GM12872 (cell line): ENCODE results near the gene TEX35.

Experiments used
- TF ChIP-seq, protein P1 (sequence below): IDR thresholded peaks from 3 replicates; pipeline ENCODE4 v1.5.1; 2011; ENCODE audit warnings: low read depth, mild to moderate bottlenecking, low read length, moderate library complexity; ENCODE audit not compliant: insufficient read depth

The TEX35 gene

DNA sequence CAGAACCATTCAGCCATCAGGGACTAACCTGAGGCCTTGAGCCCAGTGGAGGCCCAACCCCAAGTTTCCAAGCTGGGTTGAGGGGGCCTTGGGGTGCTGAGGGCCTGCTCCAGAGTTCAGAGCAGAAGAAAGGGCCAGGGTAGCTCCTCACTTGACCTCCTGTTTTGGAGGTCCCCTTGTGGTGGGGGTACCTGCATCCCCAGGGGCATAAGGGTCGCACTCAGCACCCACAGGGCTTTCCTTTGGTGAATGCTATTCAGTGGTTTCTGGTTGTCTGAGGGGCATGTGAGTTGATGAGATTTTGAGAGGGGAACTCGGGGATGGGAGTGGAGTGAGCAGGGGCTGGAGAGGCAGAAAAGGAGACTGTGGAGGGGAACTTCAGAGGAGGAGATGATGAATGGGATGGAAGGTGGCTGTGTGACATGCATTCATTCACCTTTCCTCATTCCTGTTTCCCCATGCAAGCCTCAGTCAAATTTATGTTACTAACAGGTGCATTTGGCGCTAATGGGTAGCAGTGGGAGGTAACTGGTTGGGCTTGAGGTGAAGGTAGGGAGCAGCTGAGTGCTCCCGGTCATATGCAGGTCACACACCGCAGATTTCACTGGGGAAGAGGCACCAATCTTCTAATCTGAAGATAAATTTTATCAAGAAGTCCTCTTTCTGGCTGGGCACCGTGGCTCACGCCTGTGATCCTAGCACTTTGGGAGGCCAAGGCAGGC is 50.4 kb downstream of the TEX35 start:
- TF ChIP-seq, protein P1, sequence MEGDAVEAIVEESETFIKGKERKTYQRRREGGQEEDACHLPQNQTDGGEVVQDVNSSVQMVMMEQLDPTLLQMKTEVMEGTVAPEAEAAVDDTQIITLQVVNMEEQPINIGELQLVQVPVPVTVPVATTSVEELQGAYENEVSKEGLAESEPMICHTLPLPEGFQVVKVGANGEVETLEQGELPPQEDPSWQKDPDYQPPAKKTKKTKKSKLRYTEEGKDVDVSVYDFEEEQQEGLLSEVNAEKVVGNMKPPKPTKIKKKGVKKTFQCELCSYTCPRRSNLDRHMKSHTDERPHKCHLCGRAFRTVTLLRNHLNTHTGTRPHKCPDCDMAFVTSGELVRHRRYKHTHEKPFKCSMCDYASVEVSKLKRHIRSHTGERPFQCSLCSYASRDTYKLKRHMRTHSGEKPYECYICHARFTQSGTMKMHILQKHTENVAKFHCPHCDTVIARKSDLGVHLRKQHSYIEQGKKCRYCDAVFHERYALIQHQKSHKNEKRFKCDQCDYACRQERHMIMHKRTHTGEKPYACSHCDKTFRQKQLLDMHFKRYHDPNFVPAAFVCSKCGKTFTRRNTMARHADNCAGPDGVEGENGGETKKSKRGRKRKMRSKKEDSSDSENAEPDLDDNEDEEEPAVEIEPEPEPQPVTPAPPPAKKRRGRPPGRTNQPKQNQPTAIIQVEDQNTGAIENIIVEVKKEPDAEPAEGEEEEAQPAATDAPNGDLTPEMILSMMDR = no peak

DNA sequence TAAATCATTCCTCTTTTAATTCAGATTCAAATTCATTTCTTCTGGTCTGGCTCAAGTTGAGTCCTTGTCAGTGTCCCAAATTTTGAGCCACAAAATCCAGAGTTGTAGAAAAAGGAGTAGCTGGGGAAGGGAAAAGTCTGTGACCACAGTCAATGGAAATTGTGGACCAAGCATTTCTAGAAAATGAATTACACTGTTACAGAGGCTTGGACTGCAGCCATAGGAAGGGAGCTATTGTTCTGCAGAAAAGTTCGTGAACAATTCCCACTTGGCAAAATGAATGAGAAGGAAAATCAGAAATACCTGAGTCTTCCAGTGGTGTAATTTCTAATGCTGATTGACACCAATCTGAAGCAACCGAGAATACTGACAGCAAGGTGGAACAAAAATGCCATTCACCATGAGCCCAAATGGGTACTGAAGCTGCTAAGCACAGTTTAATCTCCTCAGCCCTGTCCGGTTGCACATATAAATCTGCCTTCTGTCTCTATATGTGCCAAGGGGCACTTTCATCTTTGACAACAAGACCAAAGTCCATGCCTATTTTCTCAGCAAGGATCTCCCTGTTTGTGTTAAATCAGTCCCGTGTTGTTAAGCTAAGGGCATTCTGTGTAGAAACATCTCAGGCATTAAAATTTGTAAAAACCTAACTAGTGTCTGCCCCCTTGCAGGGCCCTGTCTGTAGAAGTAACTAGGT is 51.3 kb downstream of the TEX35 start:
- TF ChIP-seq, protein P1 = no peak

DNA sequence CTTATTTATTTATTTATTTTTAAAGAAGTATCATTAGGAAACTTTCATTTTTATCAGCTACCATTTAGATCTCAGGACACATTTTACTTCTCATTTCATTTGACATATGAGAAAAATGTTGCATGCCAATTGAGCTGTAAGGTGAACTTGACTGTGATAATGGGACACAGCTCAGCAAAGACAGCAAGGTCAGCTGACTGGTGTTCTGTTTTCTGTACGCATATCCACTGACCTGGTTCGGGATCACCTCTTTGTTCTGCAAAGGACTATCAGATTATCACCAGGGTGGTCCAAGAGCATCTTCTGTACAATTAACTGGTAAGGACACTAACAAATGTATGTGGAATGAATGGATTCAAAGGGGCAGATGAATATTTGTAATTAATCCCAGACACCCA is 51.9 kb downstream of the TEX35 start:
- TF ChIP-seq, protein P1 = no peak

DNA sequence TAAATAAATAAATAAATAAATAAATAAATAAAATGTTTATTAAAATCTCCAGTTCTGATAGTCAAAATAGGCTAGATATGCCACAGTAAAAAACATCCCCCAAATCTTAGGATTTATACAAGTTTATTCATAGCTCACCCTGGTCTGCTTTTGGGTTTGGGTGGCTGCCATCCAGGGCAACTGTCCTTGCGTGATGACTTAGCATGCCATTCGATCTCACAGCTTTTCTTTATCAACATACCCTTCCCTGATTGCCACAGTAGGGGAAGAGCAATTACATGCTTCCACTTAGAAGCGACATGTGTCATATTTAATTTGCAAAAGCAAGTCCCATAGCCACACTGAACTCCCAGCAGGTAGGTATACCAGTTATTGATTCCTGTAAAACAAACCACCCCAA is 52.7 kb downstream of the TEX35 start:
- TF ChIP-seq, protein P1 = no peak

DNA sequence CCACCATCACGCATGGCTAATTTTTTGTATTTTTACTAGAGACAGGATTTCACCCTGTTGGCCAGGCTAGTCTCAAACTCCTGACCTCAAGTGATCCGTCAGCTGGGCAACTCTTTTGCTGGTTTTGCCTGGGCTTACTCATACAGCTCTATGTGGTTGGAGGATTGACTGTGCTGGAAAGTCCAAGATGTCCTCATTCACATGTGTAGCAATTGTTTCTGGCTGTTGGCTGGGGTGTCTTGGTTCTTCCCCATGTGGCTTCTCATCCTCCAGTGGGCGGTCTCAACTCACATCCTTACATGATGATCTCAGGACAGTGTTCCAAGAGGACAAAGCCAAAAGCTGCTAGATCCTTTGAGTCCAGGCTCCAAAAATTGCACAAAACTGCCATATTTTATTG is 53.3 kb downstream of the TEX35 start:
- TF ChIP-seq, protein P1 = no peak

DNA sequence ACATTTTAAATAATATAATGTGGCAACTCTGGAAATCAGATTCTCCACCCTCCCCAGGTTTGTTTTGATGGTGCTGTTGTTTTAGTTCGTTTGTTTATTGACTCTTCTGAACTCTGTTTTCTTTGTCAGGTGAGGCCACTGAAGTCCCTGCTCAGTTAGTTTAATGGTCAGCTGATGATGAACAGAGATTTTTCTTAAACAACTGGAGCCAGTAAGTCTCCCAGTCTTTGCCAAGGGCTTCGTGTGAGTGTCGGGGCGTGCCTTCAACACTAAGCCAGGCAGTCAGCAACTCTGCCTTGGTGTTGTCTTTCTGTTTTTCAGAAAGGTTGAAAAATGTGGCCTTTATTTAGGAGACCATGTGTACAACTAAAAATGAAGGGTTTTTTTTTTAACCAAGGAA is 58.9 kb downstream of the TEX35 start:
- TF ChIP-seq, protein P1 = no peak
